C1 segment of cervical spinal cord (tissue), 14 donors: ENCODE measurements around the gene KIF6.
"Not testable (repeated sequence)": the region's sequence is repeated elsewhere in the genome, so short reads cannot be mapped to it uniquely, and the experiment has no call there.

Experiments
- DNase-seq, 14 donors: peaks; one replicate each; lab custom pipeline; 2025; lab: John Stamatoyannopoulos, UW

The KIF6 gene

GRCh38 chr6:39724787-39725631 lies at the start of gene KIF6:
Gene KIF6, minus strand, starts transcription at chr6:39725408. Its CDS starts 98 bp downstream, at chr6:39725310.
- peak; percentile 41 to 94 (median 90) for DNase-seq

DNA sequence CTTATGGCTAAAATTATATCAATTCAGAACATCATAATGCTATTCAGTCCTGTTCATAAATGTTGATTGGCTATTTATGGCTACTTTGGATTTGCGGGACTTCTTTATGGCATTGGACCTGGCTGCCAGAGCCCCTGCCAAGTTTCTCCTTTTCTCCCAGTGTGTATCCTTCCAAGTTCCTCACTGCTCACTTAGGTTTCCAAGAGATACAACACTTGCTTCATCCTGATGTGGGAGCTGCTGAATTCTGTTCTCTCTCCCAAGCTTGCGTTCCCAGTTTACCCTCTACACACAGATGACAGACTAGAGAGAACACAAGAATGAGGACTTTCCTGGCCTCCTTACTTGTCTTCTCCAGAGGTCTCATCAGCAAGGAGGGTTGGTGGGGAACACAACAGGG lies 48.6 kb upstream of the KIF6 start:
- DNase-seq: peak in 1 of 14 donors; percentile 23

GRCh38 chr6:39772559-39773273 lies 47.5 kb upstream of the KIF6 start:
- no peak for DNase-seq

GRCh38 chr6:39770446-39770845 lies 45.2 kb upstream of the KIF6 start:
- DNase-seq: peak in 8 of 14 donors; percentile 22 to 94 (median 36)

DNA sequence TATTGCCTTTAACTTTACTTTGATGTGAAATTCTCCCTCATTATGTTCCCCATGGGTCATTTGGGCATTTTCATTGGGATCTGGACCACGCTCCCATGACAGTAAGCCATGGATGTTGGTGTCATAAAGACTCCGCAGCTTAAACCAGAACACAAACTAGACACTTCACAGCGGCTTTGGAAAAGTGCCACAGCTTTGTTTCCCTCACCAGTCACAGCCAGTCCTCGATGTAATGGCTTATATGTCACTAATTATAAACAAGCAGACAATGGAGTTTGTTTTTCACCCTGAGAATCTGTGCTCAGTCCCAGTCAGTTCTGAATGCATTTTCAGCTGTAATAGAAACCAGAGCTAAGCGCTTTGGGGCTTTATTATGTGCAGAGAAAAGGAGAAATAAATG lies 43.8 kb upstream of the KIF6 start:
- peak in 8 of 14 donors; percentile 32 to 63 (median 48) for DNase-seq

- DNase-seq: no peak
Observed at GRCh38 chr6:39765508-39766065, 40.4 kb upstream of the KIF6 start.

DNA sequence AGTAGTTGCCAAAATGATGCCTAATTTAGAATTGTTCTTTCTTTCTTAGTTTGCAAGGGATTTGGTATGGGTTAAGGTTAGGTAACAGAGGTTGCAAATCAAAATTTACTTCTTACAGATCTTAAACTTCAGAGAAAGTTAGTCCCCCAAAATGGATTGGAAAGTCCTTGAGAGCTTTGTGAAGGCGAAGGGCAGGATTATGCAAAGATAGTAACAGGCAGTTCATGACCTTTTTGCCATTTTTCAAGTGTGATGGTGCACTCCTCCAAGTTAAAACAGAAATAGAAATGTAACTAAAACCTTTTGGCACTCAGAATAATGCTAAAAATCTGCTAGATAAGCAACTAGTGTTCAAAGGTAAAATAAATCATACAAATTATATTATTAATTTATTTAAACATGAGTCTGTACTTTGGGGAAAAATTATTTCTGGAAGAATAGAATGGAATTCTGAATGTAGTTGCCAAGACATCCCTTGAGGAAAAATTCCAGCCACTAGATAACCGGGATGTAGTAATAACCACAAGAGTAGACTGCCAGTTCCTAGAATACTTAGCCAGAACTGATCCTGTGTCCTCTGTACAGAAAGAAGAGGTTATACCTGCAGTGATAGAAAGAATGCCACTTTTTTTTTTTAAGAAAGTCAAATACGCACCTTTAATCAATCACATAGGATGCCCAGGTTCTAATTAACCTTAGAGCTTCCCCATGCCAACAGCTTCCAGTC lies 35.2 kb upstream of the KIF6 start:
- no peak for DNase-seq

- DNase-seq: no peak
Observed at GRCh38 chr6:39758905-39759605, 33.8 kb upstream of the KIF6 start.

DNA sequence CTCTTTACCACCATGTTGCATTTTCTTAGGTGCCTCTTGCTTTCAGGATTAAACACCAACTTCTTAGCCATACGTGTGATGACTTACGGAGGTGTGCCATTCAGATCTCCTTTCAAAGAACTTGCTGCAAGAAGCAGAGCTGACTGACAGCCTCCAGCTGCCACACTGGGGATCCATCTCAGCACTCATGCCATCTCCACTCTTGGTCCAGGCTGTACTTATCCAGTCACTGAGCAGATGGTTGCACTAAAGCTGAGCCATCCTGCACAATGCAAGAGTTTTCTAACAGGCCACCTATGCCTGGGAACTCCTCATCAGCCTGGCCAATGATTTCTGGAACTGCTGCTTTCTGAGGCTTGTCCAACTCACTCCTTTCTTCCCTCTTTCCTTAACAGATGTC lies 31.4 kb upstream of the KIF6 start:
- DNase-seq: no peak

DNA sequence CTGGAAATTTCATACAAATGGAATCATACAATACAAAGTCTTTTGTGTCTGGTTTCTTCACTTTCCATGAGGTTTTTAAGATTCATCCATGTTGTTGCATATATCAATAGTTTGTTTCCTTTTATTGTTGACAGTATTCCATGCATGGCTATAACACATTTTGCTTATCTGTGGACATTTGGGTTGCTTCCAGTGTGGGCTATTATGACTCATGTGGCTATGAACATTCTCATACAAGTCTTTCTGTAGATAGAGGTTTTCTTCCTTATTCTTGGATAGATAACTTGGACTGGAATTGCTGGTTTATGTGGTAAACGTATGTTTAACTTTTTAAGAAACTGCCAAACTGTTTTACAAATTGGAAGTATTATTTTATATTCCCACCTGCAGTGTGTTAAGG lies 30.0 kb upstream of the KIF6 start:
- DNase-seq: no peak

- DNase-seq: no peak
Observed at GRCh38 chr6:39754514-39755115, 29.4 kb upstream of the KIF6 start.

DNA sequence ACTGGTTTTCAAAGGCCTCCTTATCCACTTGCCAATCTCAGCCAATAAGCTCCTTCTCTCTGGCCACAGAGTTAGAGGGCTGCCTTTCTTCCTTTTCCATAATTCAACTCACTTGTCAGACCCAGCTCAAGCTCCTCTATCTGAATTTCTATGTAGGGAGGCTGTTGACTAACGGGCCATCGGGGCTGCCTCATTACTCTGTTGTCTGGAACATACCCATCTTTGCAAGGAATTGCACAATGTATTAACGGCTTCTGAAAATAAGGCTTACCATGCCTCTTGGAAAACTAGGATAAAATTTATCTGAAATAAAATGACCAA lies 28.5 kb upstream of the KIF6 start:
- DNase-seq: peak in 2 of 14 donors; percentile 18 to 33

DNA sequence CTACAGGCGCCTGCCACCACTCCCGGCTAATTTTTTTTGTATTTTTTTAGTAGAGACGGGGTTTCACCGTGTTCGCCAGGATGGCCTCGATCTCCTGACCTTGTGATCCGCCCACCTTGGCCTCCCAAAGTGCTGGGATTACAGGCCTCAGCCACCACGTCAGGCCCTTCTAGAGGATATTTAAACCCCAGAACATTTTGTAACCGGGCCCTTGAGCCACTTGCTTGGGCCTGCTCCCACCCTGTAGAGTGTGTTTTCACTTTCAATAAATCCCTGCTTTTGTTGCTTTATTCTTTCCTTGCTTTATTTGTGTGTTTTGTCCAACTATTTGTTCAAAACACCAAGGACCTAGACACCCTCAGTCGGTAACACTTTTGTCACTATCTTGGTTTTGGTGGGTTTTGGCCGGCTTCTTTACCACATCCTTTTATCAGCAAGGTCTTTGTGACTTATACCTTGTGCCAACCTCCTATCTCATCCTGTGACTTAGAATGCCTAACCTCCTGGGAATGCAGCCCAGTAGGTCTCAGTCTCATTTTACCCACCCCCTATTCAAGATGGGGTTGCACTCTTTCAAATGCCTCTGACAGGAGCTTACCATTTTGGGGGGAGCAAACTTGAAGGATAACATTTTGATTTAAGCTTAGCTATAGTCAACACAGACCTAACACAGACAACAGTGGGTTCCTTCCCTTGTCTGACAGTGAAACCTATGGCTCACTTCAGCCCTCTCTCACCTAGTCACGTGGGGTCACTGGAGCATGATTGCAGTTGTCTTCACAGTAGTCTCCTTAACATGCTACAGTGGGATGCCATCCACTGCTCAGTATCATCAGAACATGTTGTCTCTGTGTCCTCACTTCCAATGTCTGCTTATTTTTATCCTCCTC lies 27.9 kb upstream of the KIF6 start:
- DNase-seq: no peak

DNA sequence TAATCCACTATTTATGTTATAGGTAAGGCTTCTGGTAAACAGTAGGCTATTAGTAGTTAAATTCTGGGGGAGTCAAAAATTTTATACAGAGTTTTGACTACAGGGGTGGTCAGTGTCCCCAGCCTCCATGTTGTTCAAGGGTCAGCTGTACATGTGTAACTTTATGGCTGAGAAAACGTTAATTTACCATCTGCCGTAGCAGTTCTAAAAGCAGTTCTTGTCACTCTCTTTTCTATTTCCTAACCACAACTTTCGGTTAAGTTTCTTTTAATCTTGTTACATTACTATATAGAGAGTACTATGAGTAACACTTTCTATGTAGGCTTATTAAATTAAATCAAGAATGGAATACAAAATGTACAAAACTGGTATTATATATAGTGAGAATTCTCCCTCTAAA lies 21.6 kb upstream of the KIF6 start:
- no peak for DNase-seq

GRCh38 chr6:39733704-39734103 lies 8.5 kb upstream of the KIF6 start:
- DNase-seq: no peak

GRCh38 chr6:39731565-39731964 lies 6.4 kb upstream of the KIF6 start:
- no peak for DNase-seq

DNA sequence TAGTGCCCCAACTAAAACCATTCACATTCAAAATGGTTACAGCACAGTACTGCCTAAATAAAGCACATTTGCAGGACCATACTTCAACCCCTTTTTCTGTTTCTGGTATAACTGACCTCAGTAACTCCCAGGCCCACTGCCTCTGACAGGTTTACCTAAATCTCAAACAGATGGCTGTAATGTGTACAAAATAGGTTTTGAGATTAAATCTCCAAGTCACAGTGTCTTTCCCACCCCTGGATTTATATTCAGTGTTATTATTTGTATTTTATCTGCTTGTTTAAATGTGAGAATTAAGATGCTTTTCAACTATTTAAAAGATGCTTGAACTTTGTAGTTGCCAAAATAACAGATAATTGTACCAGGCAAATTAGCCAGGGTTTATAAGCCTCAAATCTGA lies 4.7 kb upstream of the KIF6 start:
- no peak for DNase-seq

- no peak for DNase-seq
Observed at GRCh38 chr6:39725632-39725997, 407 bp upstream of the KIF6 start.

GRCh38 chr6:39723350-39723749 lies 1.9 kb downstream of the KIF6 start:
- not testable (repeated sequence) for DNase-seq

DNA sequence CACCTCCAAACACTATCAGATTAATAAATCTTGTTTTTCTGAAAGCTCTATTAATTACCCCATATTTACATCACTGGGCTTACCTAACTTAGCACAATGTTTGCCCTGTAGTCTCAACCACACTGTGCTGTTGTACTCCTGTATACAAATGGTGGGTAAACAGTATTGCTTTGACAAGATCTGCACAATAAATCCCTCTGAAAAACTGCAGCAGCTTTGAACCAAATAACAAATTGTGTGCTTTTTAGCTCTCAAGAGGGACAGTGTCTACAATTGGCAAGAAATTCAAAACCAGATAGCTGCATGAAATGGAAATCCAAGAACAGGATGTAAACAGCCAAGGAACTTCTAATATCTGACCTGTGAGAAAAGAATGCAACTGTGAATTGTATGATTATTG lies 10.4 kb downstream of the KIF6 start:
- peak in 1 of 14 donors; percentile 2 for DNase-seq
